ENCODE measurements around the gene RNU1-4. TPM values are rescaled to one million over a fixed set of nuclear protein-coding genes. Genes with fewer than 3 reads are reported as not detected.
"Not testable (repeated sequence)": the region's sequence is repeated elsewhere in the genome, so short reads cannot be mapped to it uniquely, and the experiment has no call there.

RNU1-4 gene
- under 0.01 TPM in 2 replicates for total RNA-seq (2014; rRNA removed; shearing (Covaris generic))

DNA sequence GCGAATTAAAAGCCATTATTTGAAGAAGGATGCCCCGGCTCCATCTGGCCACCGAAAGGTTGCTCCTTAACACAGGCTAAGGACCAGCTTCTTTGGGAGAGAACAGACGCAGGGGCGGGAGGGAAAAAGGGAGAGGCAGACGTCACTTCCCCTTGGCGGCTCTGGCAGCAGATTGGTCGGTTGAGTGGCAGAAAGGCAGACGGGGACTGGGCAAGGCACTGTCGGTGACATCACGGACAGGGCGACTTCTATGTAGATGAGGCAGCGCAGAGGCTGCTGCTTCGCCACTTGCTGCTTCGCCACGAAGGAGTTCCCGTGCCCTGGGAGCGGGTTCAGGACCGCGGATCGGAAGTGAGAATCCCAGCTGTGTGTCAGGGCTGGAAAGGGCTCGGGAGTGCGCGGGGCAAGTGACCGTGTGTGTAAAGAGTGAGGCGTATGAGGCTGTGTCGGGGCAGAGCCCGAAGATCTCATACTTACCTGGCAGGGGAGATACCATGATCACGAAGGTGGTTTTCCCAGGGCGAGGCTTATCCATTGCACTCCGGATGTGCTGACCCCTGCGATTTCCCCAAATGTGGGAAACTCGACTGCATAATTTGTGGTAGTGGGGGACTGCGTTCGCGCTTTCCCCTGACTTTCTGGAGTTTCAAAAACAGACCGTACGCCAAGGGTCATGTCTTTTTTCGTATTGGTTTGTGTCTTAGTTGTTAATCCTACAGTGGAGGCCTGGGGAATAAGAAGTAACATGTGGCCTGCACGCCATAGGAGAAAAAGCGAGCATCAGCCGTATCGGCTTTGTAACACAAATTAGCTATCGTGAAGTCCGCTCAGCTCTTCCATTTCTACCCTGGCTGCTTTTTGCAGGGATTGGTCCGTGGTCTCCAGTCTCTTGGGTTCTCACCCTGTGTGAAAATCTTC is at the start of gene RNU1-4:
RNU1-4 (plus strand) TSS at position 470 of the 918 bp plus-strand sequence.
- not testable (repeated sequence) for H3K4me3 ChIP-seq (ENCODE audit: insufficient read depth, low read depth, low read length); H3K27me3 ChIP-seq (ENCODE audit: control insufficient read depth, insufficient read depth, low read length); DNase-seq

DNA sequence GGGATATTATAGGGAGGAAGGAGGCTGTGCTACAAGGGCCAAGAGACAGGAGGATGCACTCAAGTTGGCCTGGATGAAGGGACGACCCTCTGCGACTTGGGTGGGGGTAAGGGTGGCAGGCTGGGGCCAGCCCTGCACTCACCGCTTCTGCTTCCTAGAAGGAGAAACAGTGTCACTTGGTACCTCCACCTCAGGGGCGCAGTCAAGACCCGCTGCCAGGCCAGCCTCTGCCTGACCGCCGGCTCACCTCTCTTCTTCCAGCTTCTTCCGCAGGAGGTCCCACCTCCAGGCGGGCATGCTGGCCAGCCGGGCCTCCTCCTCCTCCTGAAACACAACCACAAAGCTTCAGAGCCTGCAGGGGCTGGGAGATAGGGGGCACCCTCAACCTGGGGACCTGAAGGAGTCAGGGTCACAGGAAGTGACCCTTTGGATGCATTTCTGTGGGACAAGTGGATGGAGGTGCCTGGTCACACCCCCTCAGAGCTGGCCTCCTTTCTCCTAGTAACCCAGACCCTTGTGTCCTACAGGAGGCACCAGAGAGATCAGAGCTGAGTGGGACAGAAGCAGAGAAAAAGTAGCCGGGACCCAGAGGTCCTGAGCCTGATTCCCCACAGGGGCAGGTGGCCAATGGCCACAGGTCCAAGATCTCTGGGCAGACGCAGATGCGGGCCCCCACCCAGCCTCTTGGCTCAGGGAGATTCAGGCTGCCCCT is 49.2 kb upstream of the RNU1-4 start:
- H3K36me3 ChIP-seq (replicated peaks; ENCODE audit: control insufficient read depth, insufficient read depth, low read length); H3K27me3 ChIP-seq (ENCODE audit: control insufficient read depth, insufficient read depth, low read length); DNase-seq; H3K4me3 ChIP-seq (ENCODE audit: insufficient read depth, low read depth, low read length): not testable (repeated sequence)

More for the DNA sequence above, at the start of gene RNU1-4:
- not testable (repeated sequence) for H3K36me3 ChIP-seq (replicated peaks; ENCODE audit: control insufficient read depth, insufficient read depth, low read length)

DNA sequence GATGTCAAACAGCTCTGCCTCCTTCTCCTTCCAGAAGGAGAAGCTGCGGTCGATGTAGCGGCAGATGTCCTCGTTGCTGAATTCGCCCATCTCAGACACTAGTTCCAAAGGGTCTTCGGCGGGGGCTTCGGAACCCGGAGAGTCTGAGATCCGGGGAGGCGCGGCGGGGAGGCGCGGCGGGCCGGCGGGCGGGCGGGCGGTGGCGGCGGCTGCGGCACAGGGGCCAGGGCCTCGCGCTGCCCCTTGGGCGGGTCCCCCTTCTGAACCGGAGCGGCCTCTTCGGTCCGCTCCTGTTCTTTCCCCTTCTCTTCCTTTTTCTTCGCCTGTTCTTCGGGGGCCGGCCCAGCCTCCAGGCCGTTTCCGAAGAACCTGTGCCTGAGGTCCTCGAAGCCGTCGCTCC is 48.0 kb upstream of the RNU1-4 start:
- peak; percentile 54 for DNase-seq
- H3K36me3 ChIP-seq (replicated peaks; ENCODE audit: control insufficient read depth, insufficient read depth, low read length) = not testable (repeated sequence)

DNA sequence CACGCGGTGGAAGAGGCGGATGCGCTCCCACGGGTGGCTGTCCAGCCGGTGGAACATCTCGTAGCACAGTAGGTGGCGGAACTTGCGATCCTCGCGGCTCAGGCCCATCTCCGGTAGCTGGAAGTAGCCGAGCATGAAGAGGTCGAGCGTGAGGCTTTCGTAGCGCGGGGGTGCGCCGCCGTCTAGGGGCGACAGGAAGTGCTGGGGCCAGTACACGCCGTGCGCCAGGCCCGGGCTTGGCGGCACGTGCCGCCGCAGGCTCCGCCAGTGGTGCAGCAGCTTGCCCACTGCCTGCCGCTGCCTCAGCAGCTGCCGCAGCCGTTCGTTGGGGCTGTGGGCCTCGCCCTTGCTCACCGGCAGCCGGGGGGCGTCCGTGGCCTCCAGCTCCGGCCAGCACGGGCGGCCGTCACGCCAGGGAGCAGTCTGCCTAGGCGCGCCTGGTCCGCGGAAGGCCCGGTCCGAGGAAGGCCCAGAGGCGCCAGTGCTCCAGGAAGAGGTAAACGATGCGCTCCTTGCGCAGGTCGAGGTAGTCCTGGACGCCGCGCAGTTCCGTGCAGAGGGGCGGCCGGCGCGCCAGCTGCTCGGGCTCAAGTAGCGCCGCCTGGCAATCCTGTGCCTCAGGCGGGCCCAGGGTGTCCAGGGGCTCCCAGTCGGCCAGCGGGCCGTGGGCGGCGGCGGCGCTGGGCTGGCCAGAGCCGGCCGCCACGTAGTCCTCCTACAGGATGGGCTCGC is 47.4 kb upstream of the RNU1-4 start:
- DNase-seq; H3K27me3 ChIP-seq (ENCODE audit: control insufficient read depth, insufficient read depth, low read length); H3K36me3 ChIP-seq (replicated peaks; ENCODE audit: control insufficient read depth, insufficient read depth, low read length): not testable (repeated sequence)
- peak overlapping the region; percentile 14; the same call in 1 of the 2 replicates for H3K4me3 ChIP-seq (ENCODE audit: insufficient read depth, low read depth, low read length)

More for the DNA sequence above, 48.0 kb upstream of the RNU1-4 start:
- not testable (repeated sequence) for H3K27me3 ChIP-seq (ENCODE audit: control insufficient read depth, insufficient read depth, low read length); H3K4me3 ChIP-seq (ENCODE audit: insufficient read depth, low read depth, low read length)

DNA sequence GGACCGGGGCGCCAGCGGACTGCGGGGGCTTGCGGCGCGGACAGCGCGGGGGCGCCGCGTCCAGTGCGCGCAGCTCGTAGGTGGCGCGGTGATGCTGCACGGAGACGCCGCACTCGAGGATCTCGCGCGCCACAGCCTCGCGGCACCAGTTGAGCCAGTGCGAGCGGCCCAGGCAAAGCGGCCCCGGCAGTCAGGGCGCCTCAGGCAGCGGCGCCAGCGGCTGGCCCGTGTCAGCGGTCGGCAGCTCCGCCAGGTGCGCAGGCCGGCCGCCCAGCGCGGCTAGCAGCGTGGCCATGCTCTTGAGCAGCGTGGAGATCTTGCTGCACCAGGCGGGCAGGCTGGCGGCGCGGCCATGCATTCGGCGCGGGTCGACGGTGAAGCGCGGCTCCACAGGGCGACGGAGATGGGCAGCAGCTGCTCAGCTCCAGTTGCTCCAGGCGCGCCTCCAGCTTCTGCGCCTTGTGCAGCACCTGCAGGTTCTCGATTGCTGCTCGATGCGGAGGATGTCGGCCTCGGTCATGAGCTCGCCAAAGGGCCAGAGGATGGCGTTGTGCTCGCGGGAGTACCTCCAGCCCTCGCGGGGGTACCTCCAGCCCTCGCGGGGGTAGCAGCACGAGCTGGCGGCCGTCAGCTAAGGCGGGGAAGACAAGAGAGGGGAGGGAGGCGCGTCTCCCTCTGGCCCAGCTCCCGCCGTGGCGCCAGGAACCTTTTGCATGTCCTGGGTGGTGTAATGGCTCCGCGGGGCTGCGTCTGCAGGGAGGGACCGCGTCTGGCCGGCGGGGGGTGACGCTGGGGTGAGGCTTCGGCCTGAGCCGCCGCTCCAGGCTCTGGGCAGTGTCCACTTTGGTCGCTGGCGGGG is 46.6 kb upstream of the RNU1-4 start:
- DNase-seq; H3K36me3 ChIP-seq (replicated peaks; ENCODE audit: control insufficient read depth, insufficient read depth, low read length); H3K27me3 ChIP-seq (ENCODE audit: control insufficient read depth, insufficient read depth, low read length); H3K4me3 ChIP-seq (ENCODE audit: insufficient read depth, low read depth, low read length): not testable (repeated sequence)

DNA sequence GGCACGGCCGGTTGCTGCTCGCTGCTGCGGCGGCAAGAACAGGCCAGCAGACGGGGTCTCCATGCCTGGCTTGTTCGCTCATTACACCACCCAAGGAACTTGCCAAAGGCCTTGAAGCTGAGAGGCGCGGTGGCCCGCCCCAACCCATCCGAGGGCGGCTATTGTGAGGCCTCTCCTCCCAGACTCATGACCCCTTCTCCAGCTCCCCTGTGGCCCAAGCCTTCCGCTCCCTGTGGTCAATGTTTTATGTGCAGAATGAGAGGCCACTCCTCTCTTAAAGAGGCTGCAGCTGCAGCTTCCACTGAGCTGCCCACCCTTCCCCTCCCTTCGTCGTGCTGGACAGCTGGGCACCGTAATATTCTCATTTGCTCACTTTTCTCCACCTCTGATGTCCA is 46.0 kb upstream of the RNU1-4 start:
- DNase-seq; H3K27me3 ChIP-seq (ENCODE audit: control insufficient read depth, insufficient read depth, low read length); H3K36me3 ChIP-seq (replicated peaks; ENCODE audit: control insufficient read depth, insufficient read depth, low read length); H3K4me3 ChIP-seq (ENCODE audit: insufficient read depth, low read depth, low read length): not testable (repeated sequence)

DNA sequence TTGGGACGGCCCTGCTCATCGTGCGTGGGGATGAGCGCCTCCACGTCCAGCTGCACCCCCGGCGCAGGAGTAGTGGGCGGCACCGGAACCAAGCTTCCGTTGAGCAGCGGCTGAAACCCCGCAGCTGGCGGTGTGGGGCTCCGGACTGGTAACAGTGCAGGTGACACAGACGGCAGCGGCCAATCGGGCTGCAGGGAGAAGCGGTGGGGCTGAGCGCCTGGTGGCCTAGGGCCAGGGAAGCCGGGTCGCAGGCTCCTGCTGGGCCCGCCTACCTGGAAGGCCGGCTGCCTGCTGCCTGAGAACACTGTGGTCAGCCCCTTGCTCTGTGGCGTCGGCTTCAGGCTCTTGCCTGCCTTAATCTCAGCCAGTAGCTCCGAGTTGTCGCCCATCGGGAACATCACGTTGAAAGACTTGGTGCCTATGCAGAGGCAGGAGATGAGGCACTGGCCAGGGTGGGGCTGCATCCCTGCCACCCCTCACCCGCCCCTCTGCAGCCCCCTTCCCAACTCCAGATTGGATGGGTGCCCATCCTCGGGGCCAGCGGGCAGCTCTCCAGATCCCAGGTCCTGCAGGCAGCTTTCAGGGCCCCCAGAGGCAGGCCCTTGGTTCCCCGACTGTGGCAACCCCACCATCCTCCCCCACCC is 43.7 kb upstream of the RNU1-4 start:
- not testable (repeated sequence) for H3K36me3 ChIP-seq (replicated peaks; ENCODE audit: control insufficient read depth, insufficient read depth, low read length); DNase-seq; H3K27me3 ChIP-seq (ENCODE audit: control insufficient read depth, insufficient read depth, low read length); H3K4me3 ChIP-seq (ENCODE audit: insufficient read depth, low read depth, low read length)

DNA sequence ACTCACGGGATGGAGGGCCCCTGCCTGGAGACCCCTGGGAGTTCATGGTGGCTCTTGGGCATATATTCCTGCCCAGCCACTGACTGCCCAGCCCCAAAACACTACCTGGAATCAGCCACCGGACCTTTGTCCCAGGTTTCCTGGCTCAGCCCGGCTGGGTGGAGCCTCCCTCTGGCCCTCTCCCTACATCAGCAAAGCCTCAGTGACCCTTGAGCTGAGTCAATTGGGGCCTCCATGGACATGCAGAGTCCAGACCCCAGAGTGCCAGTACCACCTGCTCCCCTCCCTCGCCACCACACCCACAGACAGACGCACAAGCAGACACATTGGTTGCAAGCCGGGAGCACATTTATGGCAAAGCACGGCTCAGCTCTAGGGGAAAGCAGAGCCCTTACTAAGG is 43.2 kb upstream of the RNU1-4 start:
- H3K27me3 ChIP-seq (ENCODE audit: control insufficient read depth, insufficient read depth, low read length); H3K36me3 ChIP-seq (replicated peaks; ENCODE audit: control insufficient read depth, insufficient read depth, low read length); H3K4me3 ChIP-seq (ENCODE audit: insufficient read depth, low read depth, low read length); DNase-seq: not testable (repeated sequence)

DNA sequence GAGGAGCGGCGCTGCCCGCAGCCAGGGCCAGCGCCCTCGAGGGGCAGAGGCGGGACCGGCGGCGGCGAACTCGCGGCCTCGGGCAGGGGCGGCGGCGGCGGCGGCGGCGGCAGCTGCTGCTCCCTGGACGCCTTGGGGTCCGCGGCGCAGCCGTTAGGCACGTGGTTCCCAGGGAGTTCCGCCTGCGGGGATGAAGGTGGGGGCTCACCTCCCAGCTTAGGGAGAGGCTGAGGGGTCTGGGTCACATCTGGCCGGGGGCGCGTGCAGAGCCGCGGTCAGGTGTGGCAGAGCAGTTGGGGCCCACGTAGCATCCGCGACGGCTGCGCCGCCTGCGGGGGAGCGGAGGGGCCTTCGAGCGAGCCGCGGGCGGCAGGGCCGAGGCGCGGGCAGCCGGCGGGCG is 40.9 kb upstream of the RNU1-4 start:
- DNase-seq; H3K36me3 ChIP-seq (replicated peaks; ENCODE audit: control insufficient read depth, insufficient read depth, low read length); H3K27me3 ChIP-seq (ENCODE audit: control insufficient read depth, insufficient read depth, low read length): not testable (repeated sequence)
- peak overlapping the region; percentile 12; the same call in 1 of the 2 replicates for H3K4me3 ChIP-seq (ENCODE audit: insufficient read depth, low read depth, low read length)

DNA sequence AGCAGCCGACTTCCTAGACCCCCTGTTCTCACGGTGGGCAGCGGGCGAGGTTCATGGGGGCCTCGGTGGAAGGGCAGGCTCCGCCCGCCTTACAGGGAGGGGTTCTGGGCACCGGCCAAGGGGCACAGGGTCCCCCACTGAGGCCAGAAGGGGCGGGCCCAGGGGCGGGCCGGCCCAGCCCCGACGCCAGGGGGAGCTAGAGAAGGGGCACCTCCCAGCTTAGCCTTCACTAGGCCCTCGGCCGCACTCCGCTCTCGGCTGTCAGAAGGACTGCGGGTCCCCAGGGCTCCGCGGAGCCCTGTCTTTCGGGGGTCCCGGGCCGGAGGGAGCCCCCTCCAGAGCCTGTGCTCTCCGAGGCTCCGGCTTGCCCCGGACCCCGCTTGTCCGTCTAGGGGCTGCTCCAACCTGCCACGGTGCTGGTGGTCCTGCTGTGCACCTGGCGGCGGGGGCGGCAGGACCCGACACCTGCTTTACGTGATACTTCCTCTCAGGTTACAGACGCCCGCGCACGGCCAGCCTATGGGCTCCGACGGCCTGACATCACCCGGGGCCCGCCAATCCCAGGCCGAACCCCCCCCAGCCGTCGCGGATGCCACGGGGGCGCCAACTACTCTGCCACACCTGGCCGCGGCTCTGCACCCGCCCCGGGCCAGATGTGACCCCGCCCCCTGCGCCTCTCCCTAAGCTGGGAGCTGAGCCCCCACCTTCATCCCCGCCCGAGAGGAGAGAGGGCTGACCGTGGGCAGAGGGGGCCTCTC is 40.0 kb upstream of the RNU1-4 start:
- DNase-seq; H3K27me3 ChIP-seq (ENCODE audit: control insufficient read depth, insufficient read depth, low read length); H3K36me3 ChIP-seq (replicated peaks; ENCODE audit: control insufficient read depth, insufficient read depth, low read length); H3K4me3 ChIP-seq (ENCODE audit: insufficient read depth, low read depth, low read length): not testable (repeated sequence)

DNA sequence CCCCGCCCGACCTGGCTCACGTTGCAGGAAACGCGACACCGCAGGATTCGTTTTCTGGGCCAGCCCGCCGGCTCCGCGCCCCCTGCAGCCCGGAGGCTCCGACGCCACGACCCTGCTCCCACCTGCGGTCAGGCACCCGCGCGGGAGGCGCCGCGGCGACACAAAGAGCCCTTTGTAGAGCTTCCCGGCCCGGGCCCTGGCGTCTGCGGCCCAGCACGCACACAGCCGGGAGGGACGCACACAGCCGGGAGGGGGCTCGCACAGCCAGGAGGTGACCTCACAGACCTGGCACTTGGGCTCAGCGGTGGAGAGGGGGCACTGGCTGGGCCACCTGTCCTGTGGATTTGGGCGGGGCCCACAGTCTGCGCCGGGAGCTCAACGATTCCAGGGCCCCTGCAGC is 39.1 kb upstream of the RNU1-4 start:
- H3K36me3 ChIP-seq (replicated peaks; ENCODE audit: control insufficient read depth, insufficient read depth, low read length); H3K27me3 ChIP-seq (ENCODE audit: control insufficient read depth, insufficient read depth, low read length); DNase-seq: not testable (repeated sequence)
- H3K4me3 ChIP-seq (ENCODE audit: insufficient read depth, low read depth, low read length) = peak overlapping the region; percentile 20

DNA sequence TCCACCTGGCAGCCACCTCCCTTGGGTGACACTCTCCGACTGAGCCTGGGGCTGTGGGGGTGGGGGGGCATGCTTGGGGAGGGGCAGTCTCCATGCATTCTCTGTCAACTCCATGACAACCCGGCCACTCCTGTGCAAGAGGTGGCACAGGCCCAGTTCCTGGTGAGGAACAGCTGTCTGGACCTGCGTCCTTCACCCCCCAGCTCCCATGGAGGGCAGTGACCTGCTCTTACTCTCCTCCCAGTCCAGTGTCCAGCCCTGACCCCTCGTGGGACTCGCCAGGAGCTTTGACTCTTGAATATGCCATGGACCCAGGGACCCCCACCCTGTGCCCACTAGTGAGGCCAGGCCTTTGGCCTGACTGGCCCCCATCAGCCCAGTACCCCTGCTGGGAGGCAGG is 38.0 kb upstream of the RNU1-4 start:
- not testable (repeated sequence) for DNase-seq; H3K4me3 ChIP-seq (ENCODE audit: insufficient read depth, low read depth, low read length); H3K36me3 ChIP-seq (replicated peaks; ENCODE audit: control insufficient read depth, insufficient read depth, low read length); H3K27me3 ChIP-seq (ENCODE audit: control insufficient read depth, insufficient read depth, low read length)

DNA sequence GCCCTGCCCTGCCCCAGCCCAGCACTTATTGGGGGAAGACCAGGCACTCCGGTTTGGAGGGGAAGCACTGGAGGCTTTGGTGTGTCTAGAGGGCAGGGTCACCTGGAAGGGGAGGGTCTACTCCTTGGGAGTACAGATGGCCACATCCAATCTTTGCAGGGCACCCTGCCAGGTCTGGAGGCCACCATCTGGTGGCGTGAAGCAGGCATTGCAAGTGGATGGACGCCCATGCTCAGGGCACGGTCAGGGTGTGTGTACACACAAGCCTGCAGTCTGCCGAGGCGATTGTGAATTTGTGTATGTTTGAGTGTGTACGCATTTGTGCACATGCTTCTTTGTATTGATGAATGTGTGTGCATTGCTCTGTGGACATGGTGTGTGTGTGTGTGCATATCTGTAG is 37.2 kb upstream of the RNU1-4 start:
- H3K27me3 ChIP-seq (ENCODE audit: control insufficient read depth, insufficient read depth, low read length); H3K36me3 ChIP-seq (replicated peaks; ENCODE audit: control insufficient read depth, insufficient read depth, low read length); DNase-seq; H3K4me3 ChIP-seq (ENCODE audit: insufficient read depth, low read depth, low read length): not testable (repeated sequence)
